Subcutaneous adipose tissue (tissue), 4 donors: ENCODE data around the gene CDKN1A. TPM values are rescaled to one million over a fixed set of nuclear protein-coding genes. Genes with fewer than 3 reads are reported as not detected.

Experiments used
- CTCF ChIP-seq: fragments of 450-650 bp; IDR thresholded peaks from one replicate; pipeline ENCODE4 v1.5.1; 2016; ENCODE audit warnings: low read depth, mild to moderate bottlenecking, control low read depth, antibody characterized with exemption, moderate library complexity
- total RNA-seq, 4 donors: library from RNA; depleted of rRNA; stranded (reverse); fragments of >200 nt; gene quantifications; one replicate each; pipeline ENCODE4 v1.1.0, GENCODE V29; 2016

The CDKN1A gene
- total RNA-seq, 4 donors from 2014 or later = 75.7 to 120 (median 104) TPM

GRCh38 chr6:36657942-36658544, 20.5 kb upstream of the CDKN1A start:
- no peak for TF ChIP-seq CTCF

GRCh38 chr6:36659271-36659670, 19.2 kb upstream of the CDKN1A start:
- no peak for TF ChIP-seq CTCF

GRCh38 chr6:36660771-36661471, 17.6 kb upstream of the CDKN1A start:
- TF ChIP-seq CTCF = no peak

- TF ChIP-seq CTCF = no peak
These were observed 16.1 kb upstream of the CDKN1A start for GRCh38 chr6:36662380-36662779.

GRCh38 chr6:36662827-36663256, 15.7 kb upstream of the CDKN1A start:
- TF ChIP-seq CTCF = no peak

GRCh38 chr6:36663504-36664446, 14.7 kb upstream of the CDKN1A start:
- TF ChIP-seq CTCF = no peak

GRCh38 chr6:36665180-36665579, 13.3 kb upstream of the CDKN1A start:
- no peak for TF ChIP-seq CTCF
